Adrenal gland (tissue), 12 donors: ENCODE results near the gene TFAP2E. TPM values are rescaled to one million over a fixed set of nuclear protein-coding genes. Genes with fewer than 3 reads are reported as not detected.
A peak's percentile ranks its signal among the peaks of the same experiment; 100 is the strongest.

ENCODE experiments used
- DNase-seq, 7 donors: peaks; one replicate each; pipeline ENCODE4 v3.0.0-alpha.2; 2019 to 2020
- H3K27ac ChIP-seq, 5 donors: fragments of 200-600 bp; sonication (generic) in 4 of 5; 1 replicate in 3 of 5; 2 replicates in 2 of 5; pipeline versions ENCODE4 v1.5.1 to v1.8.0; 2016 to 2020; ENCODE audit warnings: mild to moderate bottlenecking in 1 of 5
- H3K27me3 ChIP-seq: fragments of 200-600 bp; 2 replicates; pipeline ENCODE4 v1.8.0; 2021
- H3K36me3 ChIP-seq, 2 donors: fragments of 200-600 bp; replicated peaks in 1 of 2; 1 replicate in 1 of 2; 2 replicates in 1 of 2; pipeline versions ENCODE4 v1.5.1 to v1.8.0; 2018 to 2022
- H3K4me1 ChIP-seq, 2 donors: fragments of 200-600 bp; replicated peaks in 1 of 2; 1 replicate in 1 of 2; 2 replicates in 1 of 2; pipeline versions ENCODE4 v1.5.1 to v1.8.0; 2018 to 2021
- H3K4me3 ChIP-seq, 4 donors: fragments of 200-600 bp; sonication (generic) in 3 of 4; one replicate each; pipeline ENCODE4 v1.5.1; 2016 to 2018
- H3K9me3 ChIP-seq, 3 donors: fragments of 200-600 bp; sonication (generic) in 1 of 3; replicated peaks in 1 of 3; 1 replicate in 2 of 3; 2 replicates in 1 of 3; pipeline versions ENCODE4 v1.5.1 to v1.8.0; 2016 to 2021
- POLR2A ChIP-seq, 2 donors: fragments of 450-650 bp; IDR thresholded peaks; one replicate each; pipeline ENCODE4 v1.6.1; 2017; ENCODE audit warnings: antibody characterized with exemption in 2 of 2, mild to moderate bottlenecking in 2 of 2, moderate library complexity in 1 of 2
- WGBS, 4 donors: extraction: QIAGEN DNeasy Blood & Tissue Kit in 2 of 4; methylation state at CpG; one replicate each; pipeline versions ENCODE4 v1.1.5 to v1.1.7; 2013 to 2017; 5-methylcytosine and 5-hydroxymethylcytosine counted together
- intact Hi-C, 2 donors: fragments of 100-400 bp; cut with DNase I; formaldehyde crosslinking; loops; one replicate each; pipeline versions ENCODE4 v1.14.1 to v1.15.0; 2022 to 2023
- polyA plus RNA-seq, 3 donors: library from polyadenylated mRNA; stranded (reverse); fragments of 200-250 nt in 2 of 3; fragments of 350-450 nt in 1 of 3; fragmentation: Illumina TruSeq in 1 of 3; extraction: RNeasy Lipid Tissue Mini Kit (QIAGEN cat#74804) in 1 of 3; gene quantifications; one replicate each; pipeline ENCODE4 v1.2.3, GENCODE V29; 2013 to 2014
- total RNA-seq, 9 donors: library from RNA; depleted of rRNA in 4 of 9; stranded (reverse); fragments of >200 nt in 4 of 9; fragments of 120-200 nt in 1 of 9; fragmentation: NEBNext Ultra II Directional in 1 of 9; extraction: Animal tissue kit (Norgen Biotek cat#: 25700) in 1 of 9; gene quantifications; one replicate each; pipeline versions ENCODE4 v1.1.0 to v1.2.4, GENCODE V29; 2013 to 2023
- TF ChIP-seq, protein P1 (sequence below), 6 experiments: fragments of 450-650 bp in 4 of 6; fragments of 200-600 bp in 2 of 6; sonication (generic) in 1 of 6; IDR thresholded peaks; 1 replicate in 5 of 6; 2 replicates in 1 of 6; pipeline versions ENCODE4 v1.5.1 to v1.8.0; 2016 to 2021; ENCODE audit warnings: antibody characterized with exemption in 6 of 6, mild to moderate bottlenecking in 2 of 6, moderate library complexity in 1 of 6
- donor health status: healthy with polysubstance abuse.
- donor health status: Bipolar disorder and iron deficiency.
- donor health status: DM: yes; HTN: yes; CAD: no.
- donor health status: DM: no; HTN: no; CAD: no.
- donor health status: DM: no; HTN: no; CAD: no.
- donor health status: DM: yes; HTN: yes; CAD: no.

Gene TFAP2E
- total and polyA plus RNA-seq, 12 donors, result 0.21 to 2.1 (median 0.53) TPM; not detected in 4

DNA sequence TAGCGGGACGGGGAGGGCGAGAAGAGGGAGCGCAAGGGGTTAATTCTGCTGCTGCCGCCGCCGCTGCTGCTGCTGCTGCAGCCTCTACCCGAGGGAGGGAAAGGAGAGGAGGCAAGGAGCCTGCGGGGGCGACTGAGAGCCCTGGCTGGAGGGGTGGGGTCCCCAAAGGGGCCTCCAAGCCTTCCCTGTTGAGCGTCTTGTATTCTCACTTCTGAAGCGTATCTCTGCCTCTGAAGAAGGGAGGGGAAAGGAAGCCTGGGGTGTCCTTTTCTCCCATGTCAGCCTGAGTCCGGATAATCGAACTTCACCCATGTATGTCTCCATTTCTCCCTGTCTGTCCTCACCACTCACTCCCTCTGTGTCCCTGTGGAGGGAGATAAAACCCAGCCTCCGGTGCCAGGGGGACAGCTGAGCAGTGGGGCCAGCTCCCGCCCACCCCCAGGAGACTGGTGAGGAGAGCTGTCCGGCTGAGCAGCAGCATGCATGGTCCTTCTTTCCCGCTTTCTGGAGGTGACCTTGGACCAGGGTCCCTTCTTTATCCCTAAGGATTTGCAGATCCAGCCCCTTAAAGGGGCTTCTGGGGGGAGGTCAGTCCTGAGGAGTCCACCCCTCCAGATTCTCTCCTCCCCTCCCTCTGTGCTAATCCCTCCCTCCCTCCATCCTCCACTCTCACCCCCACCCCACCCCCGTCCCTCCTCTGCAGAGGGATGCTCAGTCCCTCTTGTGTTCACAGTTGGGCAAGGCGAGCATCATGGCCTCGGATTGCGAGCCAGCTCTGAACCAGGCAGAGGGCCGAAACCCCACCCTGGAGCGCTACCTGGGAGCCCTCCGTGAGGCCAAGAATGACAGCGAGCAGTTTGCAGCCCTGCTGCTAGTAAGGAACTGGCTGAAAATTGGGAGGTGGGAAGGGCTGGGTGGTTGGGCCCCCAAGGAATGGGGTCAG, 14.5 kb upstream of the TFAP2E start:
- peaks cover 0 to 17% of the 10 kb centered on the region in 2 donors for H3K36me3 ChIP-seq
- peaks cover 28 to 55% of the 10 kb centered on the region in 2 donors for H3K4me1 ChIP-seq
- no peak for TF ChIP-seq POLR2A (IDR thresholded peaks at IDR 0.05)
- TF ChIP-seq, protein P1, sequence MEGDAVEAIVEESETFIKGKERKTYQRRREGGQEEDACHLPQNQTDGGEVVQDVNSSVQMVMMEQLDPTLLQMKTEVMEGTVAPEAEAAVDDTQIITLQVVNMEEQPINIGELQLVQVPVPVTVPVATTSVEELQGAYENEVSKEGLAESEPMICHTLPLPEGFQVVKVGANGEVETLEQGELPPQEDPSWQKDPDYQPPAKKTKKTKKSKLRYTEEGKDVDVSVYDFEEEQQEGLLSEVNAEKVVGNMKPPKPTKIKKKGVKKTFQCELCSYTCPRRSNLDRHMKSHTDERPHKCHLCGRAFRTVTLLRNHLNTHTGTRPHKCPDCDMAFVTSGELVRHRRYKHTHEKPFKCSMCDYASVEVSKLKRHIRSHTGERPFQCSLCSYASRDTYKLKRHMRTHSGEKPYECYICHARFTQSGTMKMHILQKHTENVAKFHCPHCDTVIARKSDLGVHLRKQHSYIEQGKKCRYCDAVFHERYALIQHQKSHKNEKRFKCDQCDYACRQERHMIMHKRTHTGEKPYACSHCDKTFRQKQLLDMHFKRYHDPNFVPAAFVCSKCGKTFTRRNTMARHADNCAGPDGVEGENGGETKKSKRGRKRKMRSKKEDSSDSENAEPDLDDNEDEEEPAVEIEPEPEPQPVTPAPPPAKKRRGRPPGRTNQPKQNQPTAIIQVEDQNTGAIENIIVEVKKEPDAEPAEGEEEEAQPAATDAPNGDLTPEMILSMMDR (IDR thresholded peaks at IDR 0.05), result peak in 1 of 6 experiments; percentile 10
- no peaks in the 10 kb centered on the region for H3K27me3 ChIP-seq
- H3K4me3 ChIP-seq, result peak overlapping the region; percentile 25 to 94 (median 74)
- DNase-seq, result peak in 1 of 7 donors; percentile 32
- intact Hi-C loops, result loop anchor here in 1 of 2 donors (5.0 kb wide), 1 partner anchor 106 kb away; no protein-coding TSS in a partner anchor
- H3K9me3 ChIP-seq, result no peaks in the 10 kb centered on the region
- H3K27ac ChIP-seq, result peak overlapping the region in 4 of 5 donors; percentile 89 to 99 (median 96)
- WGBS, 4 donors, result 18 to 33% (median 27%) methylated on average over 13 to 26 of the region's 26 CpGs

DNA sequence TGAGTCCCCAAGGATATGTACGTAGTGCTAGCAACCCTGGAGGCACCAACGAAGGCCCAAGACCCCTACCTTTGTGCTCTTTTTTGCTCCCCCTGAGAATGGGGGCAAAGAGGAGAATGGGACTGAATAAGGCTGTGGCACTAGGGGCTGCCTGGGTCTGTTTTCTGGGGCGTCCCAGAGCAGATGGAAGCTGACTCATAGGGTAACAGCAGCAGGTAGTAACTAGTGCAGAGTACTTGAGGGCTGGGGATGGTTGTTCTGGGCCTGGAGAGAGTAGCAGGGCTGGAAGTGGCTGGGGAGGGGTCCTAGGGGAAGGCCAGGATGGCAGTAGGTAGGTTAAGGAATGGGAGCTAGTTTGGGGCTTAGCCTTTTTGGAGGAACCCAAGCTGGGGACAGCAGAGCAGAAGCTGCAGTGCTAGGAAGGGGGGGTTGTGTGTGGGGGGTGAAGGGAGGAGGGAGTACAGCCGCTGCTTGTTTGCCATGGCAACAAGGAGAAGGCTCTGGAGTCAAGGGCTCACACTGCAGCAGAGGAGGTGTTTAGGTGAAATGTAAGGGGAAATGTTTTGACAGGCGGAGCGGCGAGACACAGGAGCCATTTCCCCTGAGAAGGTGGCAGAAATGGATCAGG, 13.7 kb upstream of the TFAP2E start:
- Histone ChIP-seq H3K9me3 (no peaks in the 10 kb centered on the region), H3K4me3 (no peak overlapping the region), H3K4me1 (peaks cover 22 to 47% of the 10 kb centered on the region in 2 donors), H3K36me3 (peaks cover 0 to 21% of the 10 kb centered on the region in 2 donors), H3K27ac (peak overlapping the region in 1 of 5 donors; percentile 16), H3K27me3 (no peaks in the 10 kb centered on the region)
- TF ChIP-seq POLR2A (IDR thresholded peaks at IDR 0.05), result no peak
- TF ChIP-seq, protein P1 (IDR thresholded peaks at IDR 0.05), result no peak
- DNase-seq, result no peak
- WGBS, 4 donors, result 70 to 77% (median 75%) methylated on average over 7 of the region's 7 CpGs
- intact Hi-C loops, result loop anchor here in 1 of 2 donors (5.0 kb wide), 1 partner anchor 107 kb away; no protein-coding TSS in a partner anchor

DNA sequence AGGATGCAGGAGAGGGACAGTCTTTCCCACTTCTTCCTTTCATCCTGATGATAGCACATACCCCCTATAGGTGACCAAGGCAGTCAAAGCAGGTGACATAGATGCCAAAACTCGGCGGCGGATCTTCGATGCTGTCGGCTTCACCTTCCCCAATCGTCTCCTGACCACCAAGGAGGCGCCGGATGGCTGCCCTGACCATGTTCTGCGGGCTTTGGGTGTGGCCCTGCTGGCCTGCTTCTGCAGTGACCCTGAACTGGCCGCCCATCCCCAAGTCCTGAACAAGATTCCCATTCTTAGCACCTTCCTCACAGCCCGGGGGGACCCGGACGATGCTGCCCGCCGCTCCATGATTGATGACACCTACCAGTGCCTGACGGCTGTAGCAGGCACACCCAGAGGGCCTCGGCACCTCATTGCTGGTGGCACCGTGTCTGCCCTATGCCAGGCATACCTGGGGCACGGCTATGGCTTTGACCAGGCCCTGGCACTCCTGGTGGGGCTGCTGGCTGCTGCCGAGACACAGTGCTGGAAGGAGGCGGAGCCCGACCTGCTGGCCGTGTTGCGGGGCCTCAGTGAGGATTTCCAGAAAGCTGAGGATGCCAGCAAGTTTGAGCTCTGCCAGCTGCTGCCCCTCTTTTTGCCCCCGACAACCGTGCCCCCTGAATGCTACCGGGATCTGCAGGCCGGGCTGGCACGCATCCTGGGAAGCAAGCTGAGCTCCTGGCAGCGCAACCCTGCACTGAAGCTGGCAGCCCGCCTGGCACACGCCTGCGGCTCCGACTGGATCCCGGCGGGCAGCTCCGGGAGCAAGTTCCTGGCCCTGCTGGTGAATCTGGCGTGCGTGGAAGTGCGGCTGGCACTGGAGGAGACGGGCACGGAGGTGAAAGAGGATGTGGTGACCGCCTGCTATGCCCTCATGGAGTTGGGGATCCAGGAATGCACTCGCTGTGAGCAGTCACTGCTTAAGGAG, 12.6 kb upstream of the TFAP2E start:
- Histone ChIP-seq H3K4me3 (no peak overlapping the region), H3K36me3 (peaks cover 0 to 28% of the 10 kb centered on the region in 2 donors), H3K27me3 (no peaks in the 10 kb centered on the region), H3K9me3 (no peaks in the 10 kb centered on the region), H3K4me1 (peaks cover 12 to 36% of the 10 kb centered on the region in 2 donors), H3K27ac (peak overlapping the region in 1 of 5 donors; percentile 3)
- WGBS, 4 donors, result 56 to 79% (median 58%) methylated on average over 9 to 44 of the region's 44 CpGs
- intact Hi-C loops, result loop anchor here (5.0 to 10.0 kb wide), 2 partner anchors 212 to 356 kb away; no protein-coding TSS in a partner anchor
- TF ChIP-seq, protein P1 (IDR thresholded peaks at IDR 0.05), result no peak
- no peak for TF ChIP-seq POLR2A (IDR thresholded peaks at IDR 0.05)
- DNase-seq, result peak; percentile 71 to 84 (median 78)
